HG03280 (cell line): ENCODE measurements around the gene GP9.
"Not testable (repeated sequence)": the region's sequence is repeated elsewhere in the genome, so short reads cannot be mapped to it uniquely, and the experiment has no call there.

Experiments
- ATAC-seq: cut with Tn5 transposase; IDR thresholded peaks from one replicate; pipeline ENCODE4 v1.9.1; 2021; ENCODE audit warnings: mild to moderate bottlenecking, moderate library complexity; ENCODE audit not compliant: unreplicated experiment

The GP9 gene

DNA sequence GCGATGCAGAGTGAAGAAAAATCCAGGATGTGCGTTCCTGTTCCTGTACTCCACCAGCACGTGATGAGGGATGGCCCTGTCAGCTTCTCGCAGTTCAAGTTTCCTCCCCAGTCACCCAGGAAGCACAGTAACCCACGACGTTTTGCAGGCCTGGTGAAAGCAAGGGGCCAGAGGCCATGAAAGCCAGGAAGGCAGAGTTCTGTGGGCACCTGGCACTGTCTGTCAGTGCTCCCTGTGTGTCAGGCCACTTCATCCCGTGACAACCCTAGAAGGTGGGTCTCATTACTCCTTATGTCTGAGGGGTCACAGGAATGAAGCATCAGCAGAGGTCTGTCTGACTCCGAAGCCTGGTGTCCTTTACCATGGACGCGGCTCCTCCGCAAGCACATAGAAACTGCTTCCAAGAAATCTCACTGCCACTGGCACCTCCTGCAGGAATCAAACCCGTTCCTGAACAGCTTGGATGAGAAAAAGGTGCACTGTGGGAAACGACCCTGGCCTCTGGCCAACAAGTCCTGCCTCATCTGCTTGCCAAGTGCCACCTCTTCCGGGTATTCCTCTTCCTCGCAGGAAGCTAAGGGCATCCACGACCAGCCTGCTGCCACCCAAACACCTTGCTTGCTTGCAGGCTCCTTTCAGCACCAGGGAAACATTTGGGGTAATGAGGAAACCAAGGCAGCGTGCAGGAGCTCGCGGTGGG lies 46.4 kb downstream of the GP9 start:
- ATAC-seq, result no peak

DNA sequence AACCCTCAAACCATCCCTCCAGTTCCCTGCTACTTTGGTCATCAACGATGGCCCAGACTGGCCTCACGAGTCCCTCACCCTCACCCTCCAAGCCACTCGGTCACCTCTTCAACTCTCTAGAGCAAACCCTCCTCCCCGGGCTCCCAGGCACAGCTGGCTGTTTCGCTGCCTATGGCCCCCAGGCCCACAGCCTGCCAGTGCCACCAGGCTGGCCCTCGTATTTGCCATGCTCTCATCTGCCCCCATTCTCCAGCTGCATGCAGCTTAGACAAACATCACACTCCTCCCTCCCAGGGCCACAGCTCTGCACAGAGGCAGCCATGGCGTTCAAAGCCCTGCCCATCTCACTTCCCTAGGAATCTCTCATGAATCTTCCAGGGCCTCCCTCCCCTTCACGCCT lies 47.2 kb downstream of the GP9 start:
- ATAC-seq, result no peak

DNA sequence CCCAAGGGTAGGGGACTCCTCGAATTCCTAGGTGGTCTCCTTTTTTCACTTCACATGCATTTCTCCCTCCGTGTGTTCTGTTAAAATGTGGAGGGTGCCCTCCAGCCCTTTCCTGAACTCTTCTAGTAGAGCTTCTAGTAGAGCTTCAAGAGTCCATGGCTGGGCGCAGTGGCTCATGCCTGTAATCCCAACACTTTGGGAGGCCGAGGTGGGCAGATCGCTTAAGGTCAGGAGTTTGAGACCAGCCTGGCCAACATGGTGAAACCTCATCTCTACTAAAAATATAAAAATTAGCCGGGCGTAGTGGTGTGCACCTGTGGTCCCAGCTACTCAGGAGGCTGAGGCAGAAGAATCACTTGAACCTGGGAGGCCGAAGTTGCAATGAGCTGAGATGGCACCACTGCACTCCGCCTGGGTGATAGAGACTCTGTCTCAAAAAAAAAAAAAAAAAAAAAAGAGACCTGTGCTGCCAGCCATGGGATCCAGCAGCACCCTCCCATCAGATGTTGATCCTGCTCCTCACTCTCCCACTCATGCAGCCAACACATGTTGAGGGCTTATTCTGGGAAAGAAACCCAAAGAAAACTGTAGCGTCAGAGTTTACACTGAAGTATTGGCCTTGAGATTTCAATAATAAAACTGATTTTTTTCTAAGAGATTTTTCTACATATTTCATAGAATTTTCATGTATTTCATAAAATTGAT lies 50.6 kb downstream of the GP9 start:
- not testable (repeated sequence) for ATAC-seq
